ENCODE measurements around the gene LDLRAD4. TPM values are rescaled to one million over a fixed set of nuclear protein-coding genes. Genes with fewer than 3 reads are reported as not detected.

The LDLRAD4 gene
- total RNA-seq, 2 donors from 2014 or later, result 33.1 to 41.2 TPM

- Histone ChIP-seq H3K36me3 (no peaks in the 10 kb centered on the region), H3K27me3 (no peaks in the 10 kb centered on the region), H3K4me3 (no peak overlapping the region), H3K27ac (no peak overlapping the region), H3K9me3 (peaks cover 0 to 3% of the 10 kb centered on the region in 2 donors), H3K4me1 (peaks cover 0 to 16% of the 10 kb centered on the region in 2 donors)
- no peak for DNase-seq (ENCODE audit: low spot score)
- TF ChIP-seq, protein P1, sequence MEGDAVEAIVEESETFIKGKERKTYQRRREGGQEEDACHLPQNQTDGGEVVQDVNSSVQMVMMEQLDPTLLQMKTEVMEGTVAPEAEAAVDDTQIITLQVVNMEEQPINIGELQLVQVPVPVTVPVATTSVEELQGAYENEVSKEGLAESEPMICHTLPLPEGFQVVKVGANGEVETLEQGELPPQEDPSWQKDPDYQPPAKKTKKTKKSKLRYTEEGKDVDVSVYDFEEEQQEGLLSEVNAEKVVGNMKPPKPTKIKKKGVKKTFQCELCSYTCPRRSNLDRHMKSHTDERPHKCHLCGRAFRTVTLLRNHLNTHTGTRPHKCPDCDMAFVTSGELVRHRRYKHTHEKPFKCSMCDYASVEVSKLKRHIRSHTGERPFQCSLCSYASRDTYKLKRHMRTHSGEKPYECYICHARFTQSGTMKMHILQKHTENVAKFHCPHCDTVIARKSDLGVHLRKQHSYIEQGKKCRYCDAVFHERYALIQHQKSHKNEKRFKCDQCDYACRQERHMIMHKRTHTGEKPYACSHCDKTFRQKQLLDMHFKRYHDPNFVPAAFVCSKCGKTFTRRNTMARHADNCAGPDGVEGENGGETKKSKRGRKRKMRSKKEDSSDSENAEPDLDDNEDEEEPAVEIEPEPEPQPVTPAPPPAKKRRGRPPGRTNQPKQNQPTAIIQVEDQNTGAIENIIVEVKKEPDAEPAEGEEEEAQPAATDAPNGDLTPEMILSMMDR (IDR thresholded peaks at IDR 0.05), result no peak
Measured at GRCh38 chr18:13191031-13191430, 27.5 kb upstream of the LDLRAD4 start.

GRCh38 chr18:13191779-13192178, 26.8 kb upstream of the LDLRAD4 start:
- TF ChIP-seq, protein P1 (IDR thresholded peaks at IDR 0.05), result no peak
- peaks cover 0 to 9% of the 10 kb centered on the region in 2 donors for H3K4me1 ChIP-seq
- no peak overlapping the region for H3K4me3 ChIP-seq
- H3K27me3 ChIP-seq, result no peaks in the 10 kb centered on the region
- DNase-seq (ENCODE audit: low spot score), result no peak
- H3K36me3 ChIP-seq, result no peaks in the 10 kb centered on the region
- no peak overlapping the region for H3K27ac ChIP-seq
- peaks cover 0 to 3% of the 10 kb centered on the region in 2 donors for H3K9me3 ChIP-seq

DNA sequence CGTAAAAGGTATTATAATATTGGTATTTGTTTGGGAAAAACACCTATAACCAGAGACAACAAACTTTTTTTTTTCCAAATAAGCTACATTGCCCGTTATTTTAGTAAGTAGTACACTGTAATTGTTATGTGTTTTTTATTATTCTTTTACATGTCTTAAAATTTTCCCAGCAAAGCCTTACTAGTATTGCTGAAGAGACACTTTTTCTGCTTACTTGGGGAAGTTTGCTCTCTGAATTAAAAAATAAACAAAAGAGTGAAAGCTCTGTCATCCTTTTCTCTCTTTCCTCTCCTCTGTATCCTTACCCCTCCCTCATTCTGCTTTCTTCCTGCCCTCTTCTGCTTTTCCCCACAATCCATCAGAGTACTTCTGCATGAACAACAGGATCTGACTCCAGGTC, 25.6 kb upstream of the LDLRAD4 start:
- Histone ChIP-seq H3K9me3 (peaks cover 0 to 3% of the 10 kb centered on the region in 2 donors), H3K36me3 (no peaks in the 10 kb centered on the region), H3K4me3 (no peak overlapping the region), H3K4me1 (peaks cover 0 to 7% of the 10 kb centered on the region in 2 donors), H3K27ac (no peak overlapping the region), H3K27me3 (no peaks in the 10 kb centered on the region)
- DNase-seq (ENCODE audit: low spot score), result no peak
- TF ChIP-seq, protein P1 (IDR thresholded peaks at IDR 0.05), result no peak

DNA sequence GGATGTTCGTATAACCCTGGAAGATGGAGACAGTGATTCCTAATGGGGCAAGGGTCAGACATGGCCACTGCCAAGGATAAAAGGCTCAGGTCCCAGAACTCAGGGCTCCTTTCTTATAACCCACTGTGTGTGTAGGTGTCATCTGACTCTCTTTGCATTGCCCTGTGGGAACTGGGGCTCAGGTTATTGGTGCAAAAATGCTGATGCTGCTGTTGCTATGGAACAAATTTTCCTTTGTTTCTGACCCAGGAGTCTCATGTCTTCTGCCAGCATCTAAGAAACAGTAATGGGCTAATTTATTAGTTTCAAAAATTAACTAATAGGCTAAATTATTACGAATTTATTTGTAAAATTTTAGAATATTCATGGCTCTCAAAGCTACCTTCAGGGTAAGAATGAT, 24.3 kb upstream of the LDLRAD4 start:
- peaks cover 0 to 9% of the 10 kb centered on the region in 2 donors for H3K9me3 ChIP-seq
- no peak overlapping the region for H3K27ac ChIP-seq
- no peaks in the 10 kb centered on the region for H3K36me3 ChIP-seq
- TF ChIP-seq, protein P1 (IDR thresholded peaks at IDR 0.05), result no peak
- H3K27me3 ChIP-seq, result no peaks in the 10 kb centered on the region
- H3K4me1 ChIP-seq, result peaks cover 0 to 7% of the 10 kb centered on the region in 2 donors
- H3K4me3 ChIP-seq, result no peak overlapping the region
- DNase-seq (ENCODE audit: low spot score), result no peak

- Histone ChIP-seq H3K4me3 (no peak overlapping the region), H3K4me1 (no peaks in the 10 kb centered on the region), H3K36me3 (no peaks in the 10 kb centered on the region), H3K9me3 (peaks cover 0 to 16% of the 10 kb centered on the region in 2 donors), H3K27me3 (no peaks in the 10 kb centered on the region), H3K27ac (no peak overlapping the region)
- DNase-seq (ENCODE audit: low spot score), result no peak
- TF ChIP-seq, protein P1 (IDR thresholded peaks at IDR 0.05), result no peak
Measured at GRCh38 chr18:13198701-13199100, 19.9 kb upstream of the LDLRAD4 start.

DNA sequence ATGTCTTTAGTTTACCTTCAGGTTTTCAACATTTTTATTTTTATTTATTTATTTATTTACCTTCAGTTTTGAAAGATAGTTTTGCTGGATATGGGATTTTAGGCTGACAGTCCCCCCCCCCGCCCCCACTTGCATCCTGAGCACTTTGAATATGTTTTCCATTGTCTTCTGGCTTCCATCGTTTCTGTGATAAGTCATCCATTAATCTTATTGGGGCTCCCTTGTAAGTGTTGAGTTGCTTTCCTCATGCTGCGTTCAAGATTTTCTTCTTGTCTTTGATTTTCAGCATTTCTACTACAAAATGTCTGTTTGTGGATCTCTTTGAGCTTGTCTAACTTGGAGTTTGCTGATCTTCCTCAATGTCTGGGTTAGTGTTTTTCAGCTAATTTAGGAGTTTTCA, 19.4 kb upstream of the LDLRAD4 start:
- Histone ChIP-seq H3K9me3 (peaks cover 0 to 16% of the 10 kb centered on the region in 2 donors), H3K4me3 (no peak overlapping the region), H3K27me3 (no peaks in the 10 kb centered on the region), H3K4me1 (no peaks in the 10 kb centered on the region), H3K36me3 (no peaks in the 10 kb centered on the region), H3K27ac (no peak overlapping the region)
- no peak for DNase-seq (ENCODE audit: low spot score)
- TF ChIP-seq, protein P1 (IDR thresholded peaks at IDR 0.05), result no peak
